ENCODE data around the gene KRT16. TPM values are rescaled to one million over a fixed set of nuclear protein-coding genes. Genes with fewer than 3 reads are reported as not detected.
"Not testable (repeated sequence)": the region's sequence is repeated elsewhere in the genome, so short reads cannot be mapped to it uniquely, and the experiment has no call there.

The KRT16 gene
- total RNA-seq, 6 donors from 2014 or later = not detected

DNA sequence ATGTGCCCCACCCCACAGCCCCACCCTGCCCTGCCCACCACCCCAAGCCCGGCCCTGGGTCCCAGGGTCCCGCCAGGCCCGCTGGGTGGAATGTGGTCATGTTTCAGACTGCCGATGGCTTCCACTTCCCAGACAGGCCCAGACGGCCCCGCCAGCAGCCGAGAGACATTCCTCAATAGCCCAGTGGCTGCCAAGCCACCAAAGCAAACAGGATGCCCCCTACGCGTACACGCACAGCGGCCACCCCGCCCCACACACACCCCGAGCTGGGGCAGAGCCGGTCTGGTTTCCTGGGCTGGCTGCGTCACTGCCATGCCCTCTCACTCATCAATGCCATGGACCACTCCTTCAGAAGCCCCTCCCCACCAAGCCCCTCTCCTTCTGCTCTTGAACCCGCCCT is 13.0 kb upstream of the KRT16 start:
- ATAC-seq (ENCODE audit: low FRiP score in 2 of 2) (no peak), DNase-seq (no peak)
- H3K27ac ChIP-seq = no peak overlapping the region
- 59% methylated on average over 15 of the region's 16 CpGs; no CpG with 5 or more reads in 1 of the 2 donors for WGBS, 2 donors
- H3K9me3 ChIP-seq = no peaks in the 10 kb centered on the region
- peaks cover 0 to 6% (median 3%) of the 10 kb centered on the region in 4 donors for H3K4me1 ChIP-seq
- H3K4me3 ChIP-seq = no peak overlapping the region
- H3K36me3 ChIP-seq = no peaks in the 10 kb centered on the region
- H3K27me3 ChIP-seq = no peaks in the 10 kb centered on the region
- no peak for TF ChIP-seq EP300 (IDR thresholded peaks at IDR 0.05)
- TF ChIP-seq POLR2A (IDR thresholded peaks at IDR 0.05) = no peak
- no peak for TF ChIP-seq CTCF (IDR thresholded peaks at IDR 0.05)
- no peak for TF ChIP-seq POLR2AphosphoS5 (IDR thresholded peaks at IDR 0.05)

DNA sequence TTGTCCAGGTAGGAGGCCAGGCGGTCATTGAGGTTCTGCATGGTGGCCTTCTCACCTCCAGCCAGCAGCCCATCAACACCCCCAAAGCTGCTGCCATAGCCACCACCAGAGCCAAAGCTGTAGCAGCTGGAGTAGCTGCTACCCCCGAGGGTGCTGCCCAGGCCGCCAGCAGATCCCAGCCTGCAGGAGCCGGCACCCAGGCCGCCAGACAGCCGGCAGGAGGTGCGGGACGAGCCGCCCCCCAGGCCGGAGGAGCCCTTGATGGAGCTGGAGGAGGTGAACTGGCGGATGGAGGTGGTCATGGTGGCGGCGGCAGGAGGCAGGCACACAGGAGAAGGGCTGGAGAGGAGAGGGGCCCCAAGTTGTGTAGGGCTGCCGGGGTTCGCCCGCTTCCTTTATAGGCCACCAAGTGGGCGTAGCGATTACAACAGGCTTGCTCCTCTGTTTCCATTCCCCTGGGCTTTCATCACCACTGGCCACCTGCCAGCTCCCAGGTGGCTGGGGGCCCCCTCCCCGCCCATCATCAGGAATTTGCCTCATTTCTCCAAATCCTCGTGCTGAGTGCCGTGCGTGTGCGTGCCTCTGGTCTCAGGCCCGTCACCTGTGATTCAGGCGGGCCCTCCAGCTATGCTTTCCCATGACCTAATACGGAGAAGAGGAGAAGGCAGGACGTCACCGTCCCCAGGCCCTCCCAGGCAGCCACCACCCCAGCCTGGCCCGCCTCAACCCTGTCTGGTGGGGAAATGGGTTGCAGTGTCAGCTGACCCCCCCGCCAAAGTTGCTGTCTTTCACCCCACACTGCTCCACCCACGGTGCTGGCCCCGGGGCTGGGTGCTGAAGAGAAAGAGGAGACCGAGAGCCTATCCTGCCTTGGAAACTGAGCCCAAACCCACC is 11.9 kb upstream of the KRT16 start, which contains the start of gene KRT17:
Gene KRT17 (minus strand): TSS at position 368 of the 894 bp plus-strand sequence. CDS start 66 bp downstream, at position 302.
- Histone ChIP-seq H3K9me3 (no peaks in the 10 kb centered on the region), H3K4me3 (no peak within 1 kb of the TSS), H3K27me3 (no peaks in the 10 kb centered on the region), H3K4me1 (peaks cover 0 to 6% (median 3%) of the 10 kb centered on the region in 4 donors), H3K27ac (no peak within 1 kb of the TSS), H3K36me3 (no peaks in the 10 kb centered on the region)
- 53 to 57% methylated on average over 22 to 30 of the region's 33 CpGs for WGBS, 2 donors
- ATAC-seq (ENCODE audit: low FRiP score in 2 of 2) (no peak), DNase-seq (peak in 1 of 2 donors; percentile 30)
- no peak for TF ChIP-seq EP300 (IDR thresholded peaks at IDR 0.05)
- no peak for TF ChIP-seq CTCF (IDR thresholded peaks at IDR 0.05)
- no peak for TF ChIP-seq POLR2A (IDR thresholded peaks at IDR 0.05)
- TF ChIP-seq POLR2AphosphoS5 (IDR thresholded peaks at IDR 0.05) = no peak

- not testable (repeated sequence) for H3K4me1 ChIP-seq; H3K4me3 ChIP-seq; H3K36me3 ChIP-seq; DNase-seq; H3K27me3 ChIP-seq; ATAC-seq (ENCODE audit: low FRiP score in 2 of 2); H3K27ac ChIP-seq; H3K9me3 ChIP-seq
- 73 to 81% methylated on average over 6 to 10 of the region's 10 CpGs for WGBS, 2 donors
Observed at GRCh38 chr17:41623184-41623861, 10.8 kb upstream of the KRT16 start.

GRCh38 chr17:41622340-41623183 is 10.0 kb upstream of the KRT16 start:
- not testable (repeated sequence) for H3K4me1 ChIP-seq; H3K9me3 ChIP-seq; H3K4me3 ChIP-seq; H3K27ac ChIP-seq; DNase-seq; H3K27me3 ChIP-seq; ATAC-seq (ENCODE audit: low FRiP score in 2 of 2); H3K36me3 ChIP-seq
- 75 to 82% methylated on average over 17 to 19 of the region's 19 CpGs for whole genome bisulfite sequencing, 2 donors

- H3K36me3 ChIP-seq = no peaks in the 10 kb centered on the region
- H3K4me3 ChIP-seq = no peak overlapping the region
- H3K9me3 ChIP-seq = no peaks in the 10 kb centered on the region
- ATAC-seq (ENCODE audit: low FRiP score in 2 of 2) = no peak
- H3K27ac ChIP-seq = no peak overlapping the region
- no peak for TF ChIP-seq CTCF (IDR thresholded peaks at IDR 0.05)
- no peak for TF ChIP-seq POLR2A (IDR thresholded peaks at IDR 0.05)
- TF ChIP-seq EP300 (IDR thresholded peaks at IDR 0.05) = no peak
- TF ChIP-seq POLR2AphosphoS5 (IDR thresholded peaks at IDR 0.05) = no peak
- no peak for DNase-seq
- peaks cover 0 to 6% (median 3%) of the 10 kb centered on the region in 4 donors for H3K4me1 ChIP-seq
- no peaks in the 10 kb centered on the region for H3K27me3 ChIP-seq
- 76% methylated on average over 2 of the region's 2 CpGs; no CpG with 5 or more reads in 1 of the 2 donors for WGBS, 2 donors
Observed at GRCh38 chr17:41621916-41622315, 9.3 kb upstream of the KRT16 start.

DNA sequence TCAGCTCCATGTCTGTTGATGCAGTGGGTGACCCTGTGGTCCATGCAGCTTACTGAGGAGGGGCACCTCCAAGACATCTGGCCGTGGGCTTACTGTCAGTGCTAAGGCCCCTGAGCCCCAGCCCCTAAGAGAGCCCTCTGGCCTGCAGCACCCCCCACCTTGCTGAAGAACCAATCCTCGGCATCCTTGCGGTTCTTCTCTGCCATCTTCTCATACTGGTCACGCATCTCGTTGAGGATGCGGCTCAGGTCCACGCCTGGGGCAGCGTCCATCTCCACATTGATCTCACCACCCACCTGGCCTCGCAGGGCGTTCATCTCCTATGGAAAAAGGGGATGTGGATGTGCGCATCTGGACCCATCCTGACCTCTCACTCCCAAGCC is 8.9 kb upstream of the KRT16 start:
- H3K4me1 ChIP-seq; H3K27me3 ChIP-seq; ATAC-seq (ENCODE audit: low FRiP score in 2 of 2); H3K36me3 ChIP-seq; H3K27ac ChIP-seq; H3K9me3 ChIP-seq; DNase-seq; H3K4me3 ChIP-seq: not testable (repeated sequence)
- WGBS, 2 donors = 92 to 94% methylated on average over 11 of the region's 11 CpGs
